Endodermal cell (in vitro differentiated cells): ENCODE measurements around the gene GRHL1. TPM values are rescaled to one million over a fixed set of nuclear protein-coding genes. Genes with fewer than 3 reads are reported as not detected.

Experiments
- DNase-seq: peaks from one replicate; pipeline ENCODE4 v3.0.0-alpha.2; 2017
- H3K27ac ChIP-seq: 2 replicates; pipeline ENCODE4 v1.5.1; 2013; ENCODE audit warnings: mild to moderate bottlenecking, low read depth, low read length, moderate library complexity
- H3K27me3 ChIP-seq: 2 replicates; pipeline ENCODE4 v1.6.1; 2013; ENCODE audit warnings: mild to moderate bottlenecking, low read length, moderate library complexity; ENCODE audit not compliant: insufficient read depth, control insufficient read depth, poor library complexity, severe bottlenecking
- H3K36me3 ChIP-seq: 2 replicates; pipeline ENCODE4 v1.7.0; 2013; ENCODE audit warnings: mild to moderate bottlenecking, low read length, moderate library complexity; ENCODE audit not compliant: control insufficient read depth, insufficient read depth
- H3K4me1 ChIP-seq: one replicate; pipeline ENCODE4 v1.7.0; 2013; ENCODE audit warnings: low read length; ENCODE audit not compliant: control insufficient read depth, insufficient read depth
- H3K4me3 ChIP-seq: 2 replicates; pipeline ENCODE4 v1.5.1; 2013; ENCODE audit warnings: mild to moderate bottlenecking, low read length, moderate library complexity
- H3K9ac ChIP-seq: 2 replicates; pipeline ENCODE4 v1.6.1; 2013; ENCODE audit warnings: mild to moderate bottlenecking, low read length, moderate library complexity; ENCODE audit not compliant: poor library complexity, severe bottlenecking; ENCODE audit errors: extremely low read depth
- H3K9me3 ChIP-seq: 2 replicates; pipeline ENCODE4 v1.6.1; 2013; ENCODE audit warnings: mild to moderate bottlenecking, low read length, moderate library complexity; ENCODE audit not compliant: control insufficient read depth
- H3K27ac Mint-ChIP-seq: 2 replicates; pipeline ENCODE4 v1.8.0; 2020; ENCODE audit warnings: mixed read lengths
- H3K27me3 Mint-ChIP-seq: 2 replicates; pipeline ENCODE4 v1.8.0; 2021; ENCODE audit warnings: mild to moderate bottlenecking, mixed read lengths; ENCODE audit not compliant: insufficient read depth
- H3K36me3 Mint-ChIP-seq: 2 replicates; pipeline ENCODE4 v1.8.0; 2020; ENCODE audit warnings: low read depth, mixed read lengths
- H3K4me1 Mint-ChIP-seq: 2 replicates; pipeline ENCODE4 v1.8.0; 2020; ENCODE audit warnings: mixed read lengths
- H3K4me3 Mint-ChIP-seq: 2 replicates; pipeline ENCODE4 v1.8.0; 2020; ENCODE audit warnings: mild to moderate bottlenecking, moderate library complexity, mixed read lengths
- H3K9me3 Mint-ChIP-seq: 2 replicates; pipeline ENCODE4 v1.8.0; 2020; ENCODE audit warnings: mild to moderate bottlenecking, mixed read lengths
- CTCF ChIP-seq: fragments of 200-600 bp; sonication (generic); conservative IDR thresholded peaks from 2 replicates; pipeline ENCODE4 v1.5.0; 2021; ENCODE audit warnings: antibody characterized with exemption, mild to moderate bottlenecking
- WGBS, 2 experiments: methylation state at CpG; one replicate each; pipeline versions ENCODE4 v1.1.5 to v1.1.7; 2013; ENCODE audit warnings: missing lambda C conversion rate in 2 of 2, mixed read lengths in 1 of 2; ENCODE audit not compliant: insufficient coverage in 1 of 2, insufficient read length in 1 of 2; 5-methylcytosine and 5-hydroxymethylcytosine counted together
- total RNA-seq, 2 donors: library from RNA; stranded (reverse); fragmentation: NEBNext Ultra II Directional in 1 of 2; extraction: Animal tissue kit (Norgen Biotek cat#: 25700) in 1 of 2; gene quantifications; 2 replicates in 1 of 2; 3 replicates in 1 of 2; pipeline ENCODE4 v1.2.1, GENCODE V29; 2021

The GRHL1 gene
- total RNA-seq, 2 donors from 2014 or later = 2.7 to 2.9 TPM

DNA sequence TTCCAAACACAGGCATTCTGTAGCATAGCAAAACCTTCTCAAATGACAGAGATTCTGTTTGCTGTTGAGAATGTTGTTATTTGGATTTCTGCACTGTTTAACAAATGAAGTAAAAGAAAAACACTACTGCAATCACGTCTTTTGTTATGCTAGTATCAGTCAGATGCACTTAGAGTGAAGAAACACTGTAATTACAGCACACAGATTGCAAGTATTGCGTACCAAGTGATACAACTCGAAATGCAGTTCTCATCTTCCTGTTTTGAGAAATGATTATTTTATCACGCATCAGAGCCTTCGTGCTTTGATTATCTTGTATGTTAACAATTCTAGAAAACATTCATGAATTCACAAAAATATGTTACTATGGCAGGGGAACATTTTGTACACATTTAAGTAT is 50.1 kb downstream of the GRHL1 start:
- Mint-ChIP-seq H3K36me3 (no peaks in the 10 kb centered on the region), H3K9me3 (no peaks in the 10 kb centered on the region), H3K27ac (no peak overlapping the region), H3K27me3 (no peaks in the 10 kb centered on the region), H3K4me1 (peaks cover 5% of the 10 kb centered on the region), H3K4me3 (no peak overlapping the region)
- no peak for DNase-seq
- Histone ChIP-seq H3K4me1 (no peaks in the 10 kb centered on the region), H3K27me3 (no peaks in the 10 kb centered on the region), H3K9me3 (no peaks in the 10 kb centered on the region), H3K27ac (no peak overlapping the region), H3K9ac (no peak overlapping the region), H3K4me3 (no peak overlapping the region), H3K36me3 (no peaks in the 10 kb centered on the region)
- WGBS, 2 experiments = 84 to 86% methylated on average over 5 of the region's 5 CpGs
- no peak for TF ChIP-seq CTCF

DNA sequence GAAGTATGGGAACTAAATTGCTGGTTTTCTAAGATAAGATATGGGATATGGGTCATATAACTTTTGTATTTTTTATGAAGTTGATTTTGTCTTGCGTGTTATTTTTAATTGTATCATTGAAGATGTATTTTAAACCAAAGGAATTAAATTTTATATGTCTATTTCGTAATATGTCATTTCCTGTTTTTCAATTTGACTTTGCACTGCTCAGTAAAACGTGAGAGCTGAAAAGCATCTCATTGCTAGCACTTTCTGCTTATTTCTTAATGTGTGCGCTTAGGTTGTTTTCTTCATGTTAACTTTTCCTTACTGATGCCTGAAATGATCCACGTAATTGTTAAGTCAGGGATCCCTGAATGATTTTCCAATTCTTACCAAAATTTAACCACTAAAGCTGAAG is 50.6 kb downstream of the GRHL1 start:
- Mint-ChIP-seq H3K27ac (no peak overlapping the region), H3K9me3 (no peaks in the 10 kb centered on the region), H3K4me3 (no peak overlapping the region), H3K36me3 (no peaks in the 10 kb centered on the region), H3K27me3 (no peaks in the 10 kb centered on the region), H3K4me1 (peaks cover 5% of the 10 kb centered on the region)
- 92 to 98% methylated on average over 4 to 5 of the region's 5 CpGs for WGBS, 2 experiments
- Histone ChIP-seq H3K4me3 (no peak overlapping the region), H3K36me3 (no peaks in the 10 kb centered on the region), H3K4me1 (no peaks in the 10 kb centered on the region), H3K27ac (no peak overlapping the region), H3K27me3 (no peaks in the 10 kb centered on the region), H3K9ac (no peak overlapping the region), H3K9me3 (no peaks in the 10 kb centered on the region)
- DNase-seq = no peak
- TF ChIP-seq CTCF = no peak

GRCh38 chr2:10002681-10003080 is 51.2 kb downstream of the GRHL1 start:
- Mint-ChIP-seq H3K27me3 (no peaks in the 10 kb centered on the region), H3K4me1 (peaks cover 5% of the 10 kb centered on the region), H3K27ac (no peak overlapping the region), H3K9me3 (no peaks in the 10 kb centered on the region), H3K36me3 (no peaks in the 10 kb centered on the region), H3K4me3 (no peak overlapping the region)
- Histone ChIP-seq H3K36me3 (no peaks in the 10 kb centered on the region), H3K27me3 (no peaks in the 10 kb centered on the region), H3K9me3 (no peaks in the 10 kb centered on the region), H3K9ac (no peak overlapping the region), H3K4me3 (no peak overlapping the region), H3K4me1 (no peaks in the 10 kb centered on the region), H3K27ac (no peak overlapping the region)
- no peak for TF ChIP-seq CTCF
- DNase-seq = no peak
- 90 to 92% methylated on average over 8 to 9 of the region's 9 CpGs for WGBS, 2 experiments
